Skeletal muscle tissue (tissue), 4 donors: ENCODE results near the gene NR1H2. TPM values are rescaled to one million over a fixed set of nuclear protein-coding genes. Genes with fewer than 3 reads are reported as not detected.

Experiments
- H3K27ac ChIP-seq: one replicate; pipeline ENCODE4 v1.7.0; 2013; ENCODE audit warnings: mild to moderate bottlenecking, low read depth, low read length, inconsistent platforms
- H3K27me3 ChIP-seq, 3 donors: one replicate each; pipeline ENCODE4 v1.7.0; 2013; ENCODE audit warnings: low read length in 3 of 3; ENCODE audit not compliant: control insufficient read depth in 3 of 3, insufficient read depth in 3 of 3
- H3K36me3 ChIP-seq, 3 donors: one replicate each; pipeline ENCODE4 v1.7.0; 2013; ENCODE audit warnings: low read length in 3 of 3; ENCODE audit not compliant: control insufficient read depth in 3 of 3, insufficient read depth in 3 of 3
- H3K4me1 ChIP-seq, 3 donors: one replicate each; pipeline ENCODE4 v1.7.0; 2013; ENCODE audit warnings: low read length in 3 of 3, mild to moderate bottlenecking in 3 of 3; ENCODE audit not compliant: control insufficient read depth in 3 of 3, insufficient read depth in 3 of 3
- H3K4me3 ChIP-seq, 3 donors: one replicate each; pipeline ENCODE4 v1.7.0; 2013; ENCODE audit warnings: low read length in 3 of 3
- H3K9ac ChIP-seq, 3 donors: one replicate each; pipeline ENCODE4 v1.7.0; 2013; ENCODE audit warnings: low read length in 3 of 3, mild to moderate bottlenecking in 3 of 3, moderate library complexity in 2 of 3, low read depth in 1 of 3
- H3K9me3 ChIP-seq, 3 donors: one replicate each; pipeline ENCODE4 v1.7.0; 2013; ENCODE audit warnings: low read length in 3 of 3; ENCODE audit not compliant: control insufficient read depth in 3 of 3
- total RNA-seq: library from RNA; depleted of rRNA; stranded (reverse); fragments of >200 nt; gene quantifications from one replicate; pipeline ENCODE4 v1.2.3, GENCODE V29; 2014
- donor health status: Osteomylitis.

The NR1H2 gene
- total RNA-seq, 1 donor from 2014 or later: 32.9 TPM

DNA sequence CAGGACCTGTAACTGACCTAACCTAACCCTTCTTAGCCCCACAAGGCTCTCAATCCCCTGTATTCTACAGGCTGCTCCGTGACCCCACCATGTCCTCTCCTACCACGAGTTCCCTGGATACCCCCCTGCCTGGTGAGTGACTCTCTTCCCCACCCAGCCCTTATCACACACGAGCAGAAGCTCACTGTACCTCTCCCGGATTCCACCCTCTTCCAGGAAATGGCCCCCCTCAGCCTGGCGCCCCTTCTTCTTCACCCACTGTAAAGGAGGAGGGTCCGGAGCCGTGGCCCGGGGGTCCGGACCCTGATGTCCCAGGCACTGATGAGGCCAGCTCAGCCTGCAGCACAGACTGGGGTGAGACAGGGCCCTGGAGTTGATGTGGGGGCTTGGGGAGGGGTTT, 1.3 kb downstream of the NR1H2 start:
- no peaks in the 10 kb centered on the region for H3K27me3 ChIP-seq
- H3K36me3 ChIP-seq: peaks cover 40 to 48% (median 46%) of the 10 kb centered on the region in 3 donors
- H3K4me3 ChIP-seq: no peak overlapping the region

DNA sequence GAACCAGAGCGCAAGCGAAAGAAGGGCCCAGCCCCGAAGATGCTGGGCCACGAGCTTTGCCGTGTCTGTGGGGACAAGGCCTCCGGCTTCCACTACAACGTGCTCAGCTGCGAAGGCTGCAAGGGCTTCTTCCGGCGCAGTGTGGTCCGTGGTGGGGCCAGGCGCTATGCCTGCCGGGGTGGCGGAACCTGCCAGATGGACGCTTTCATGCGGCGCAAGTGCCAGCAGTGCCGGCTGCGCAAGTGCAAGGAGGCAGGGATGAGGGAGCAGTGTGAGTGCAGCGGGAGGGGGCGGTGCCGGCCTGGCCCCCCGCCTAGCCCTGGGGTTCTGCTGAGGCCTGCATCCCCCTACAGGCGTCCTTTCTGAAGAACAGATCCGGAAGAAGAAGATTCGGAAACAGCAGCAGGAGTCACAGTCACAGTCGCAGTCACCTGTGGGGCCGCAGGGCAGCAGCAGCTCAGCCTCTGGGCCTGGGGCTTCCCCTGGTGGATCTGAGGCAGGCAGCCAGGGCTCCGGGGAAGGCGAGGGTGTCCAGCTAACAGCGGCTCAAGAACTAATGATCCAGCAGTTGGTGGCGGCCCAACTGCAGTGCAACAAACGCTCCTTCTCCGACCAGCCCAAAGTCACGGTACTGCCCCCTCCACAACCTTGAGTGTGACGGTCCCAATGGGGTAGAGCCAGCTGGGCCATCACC, 2.1 kb downstream of the NR1H2 start:
- Histone ChIP-seq H3K36me3 (peaks cover 40 to 49% (median 48%) of the 10 kb centered on the region in 3 donors), H3K4me1 (peaks cover 0 to 5% (median 4%) of the 10 kb centered on the region in 3 donors), H3K27ac (no peak overlapping the region), H3K9me3 (no peaks in the 10 kb centered on the region), H3K9ac (no peak overlapping the region), H3K4me3 (no peak overlapping the region), H3K27me3 (no peaks in the 10 kb centered on the region)

More for the DNA sequence above, 1.3 kb downstream of the NR1H2 start:
- no peak overlapping the region for H3K9ac ChIP-seq
- H3K9me3 ChIP-seq: no peaks in the 10 kb centered on the region
- H3K27ac ChIP-seq: no peak overlapping the region
- H3K4me1 ChIP-seq: peaks cover 4 to 10% (median 4%) of the 10 kb centered on the region in 3 donors

DNA sequence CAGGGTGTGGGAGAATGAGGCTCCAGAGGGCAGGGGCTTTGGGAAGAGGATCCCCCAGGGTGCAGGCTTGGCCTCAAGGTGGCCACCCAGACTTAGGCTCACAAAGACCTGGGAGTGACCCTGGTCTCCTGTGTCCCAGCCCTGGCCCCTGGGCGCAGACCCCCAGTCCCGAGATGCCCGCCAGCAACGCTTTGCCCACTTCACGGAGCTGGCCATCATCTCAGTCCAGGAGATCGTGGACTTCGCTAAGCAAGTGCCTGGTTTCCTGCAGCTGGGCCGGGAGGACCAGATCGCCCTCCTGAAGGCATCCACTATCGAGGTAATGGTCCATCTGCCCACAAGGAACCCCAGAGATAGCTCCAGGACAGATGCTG, 2.6 kb downstream of the NR1H2 start:
- no peak overlapping the region for H3K9ac ChIP-seq
- H3K9me3 ChIP-seq: no peaks in the 10 kb centered on the region
- H3K27ac ChIP-seq: no peak overlapping the region
- peaks cover 5 to 9% (median 8%) of the 10 kb centered on the region in 3 donors for H3K4me1 ChIP-seq
- H3K4me3 ChIP-seq: no peak overlapping the region
- H3K27me3 ChIP-seq: no peaks in the 10 kb centered on the region
- peaks cover 40 to 49% (median 48%) of the 10 kb centered on the region in 3 donors for H3K36me3 ChIP-seq

DNA sequence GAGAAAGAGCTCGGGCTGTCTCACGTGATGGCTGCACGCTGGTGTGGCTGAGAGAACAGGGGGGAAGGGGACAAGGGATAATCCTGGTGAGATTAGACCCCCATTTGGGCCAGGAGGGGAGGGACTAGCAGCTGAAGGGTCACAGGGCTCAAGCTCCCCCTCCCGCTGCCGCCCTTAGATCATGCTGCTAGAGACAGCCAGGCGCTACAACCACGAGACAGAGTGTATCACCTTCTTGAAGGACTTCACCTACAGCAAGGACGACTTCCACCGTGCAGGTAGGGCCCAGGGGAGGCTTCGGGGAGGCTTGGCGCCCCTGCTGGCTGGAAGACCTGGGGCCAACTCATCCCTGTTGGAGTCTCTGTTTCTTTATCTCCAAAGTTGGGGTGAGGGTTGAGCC, 3.3 kb downstream of the NR1H2 start:
- peaks cover 40 to 49% (median 48%) of the 10 kb centered on the region in 3 donors for H3K36me3 ChIP-seq
- H3K9me3 ChIP-seq: no peaks in the 10 kb centered on the region

DNA sequence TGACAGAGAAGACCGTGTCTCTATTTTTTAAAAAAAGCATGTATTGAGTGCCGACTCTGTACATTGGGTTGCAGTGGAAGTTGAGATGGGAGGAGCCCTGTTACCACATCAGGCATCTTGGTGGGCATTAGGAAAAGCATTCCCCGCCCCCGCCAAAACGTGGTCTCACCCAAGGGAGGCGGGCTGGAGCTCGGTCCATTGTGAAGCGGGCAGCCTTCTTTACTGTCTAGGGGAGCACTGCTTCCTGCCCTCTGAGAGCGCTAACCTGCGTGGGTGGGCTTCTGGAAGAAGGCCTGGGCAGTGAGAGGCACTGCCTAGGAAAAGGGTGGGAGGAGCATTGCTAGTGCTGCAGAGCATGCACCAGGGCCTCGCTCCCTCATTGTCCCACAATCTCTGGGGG, 3.9 kb downstream of the NR1H2 start:
- Histone ChIP-seq H3K27ac (no peak overlapping the region), H3K27me3 (no peaks in the 10 kb centered on the region), H3K36me3 (peaks cover 40 to 49% (median 48%) of the 10 kb centered on the region in 3 donors), H3K9ac (peak overlapping the region in 1 of 3 donors; percentile 8), H3K9me3 (no peaks in the 10 kb centered on the region), H3K4me3 (no peak overlapping the region), H3K4me1 (peaks cover 14 to 19% (median 15%) of the 10 kb centered on the region in 3 donors)

More for the DNA sequence above, 3.3 kb downstream of the NR1H2 start:
- Histone ChIP-seq H3K27ac (no peak overlapping the region), H3K4me1 (peaks cover 9 to 14% (median 10%) of the 10 kb centered on the region in 3 donors), H3K27me3 (no peaks in the 10 kb centered on the region), H3K4me3 (no peak overlapping the region), H3K9ac (no peak overlapping the region)

DNA sequence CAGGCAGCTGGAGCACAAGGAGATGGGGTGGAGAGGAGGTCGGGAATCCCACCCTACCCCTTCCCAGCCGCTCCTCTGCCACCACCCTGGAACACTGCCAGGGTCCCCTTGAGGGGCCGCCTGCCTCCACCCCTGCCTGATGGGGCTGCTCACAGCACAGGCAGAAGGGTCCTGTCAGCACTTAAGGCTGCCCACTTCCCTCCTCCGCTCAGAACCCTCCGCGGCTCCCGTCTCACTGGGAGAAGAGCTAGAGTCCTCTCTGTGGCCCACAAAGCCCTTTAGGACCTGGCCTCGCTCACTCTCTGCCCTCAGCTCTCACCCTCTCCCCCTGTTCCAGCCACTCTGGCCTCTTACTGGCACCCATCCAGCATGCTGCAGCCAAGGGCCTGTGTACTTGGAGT, 4.5 kb downstream of the NR1H2 start:
- Histone ChIP-seq H3K4me3 (no peak overlapping the region), H3K36me3 (peaks cover 40 to 49% (median 48%) of the 10 kb centered on the region in 3 donors), H3K4me1 (peaks cover 16 to 22% (median 18%) of the 10 kb centered on the region in 3 donors), H3K27ac (no peak overlapping the region), H3K9ac (peak overlapping the region in 1 of 3 donors; percentile 25), H3K27me3 (no peaks in the 10 kb centered on the region), H3K9me3 (no peaks in the 10 kb centered on the region)

DNA sequence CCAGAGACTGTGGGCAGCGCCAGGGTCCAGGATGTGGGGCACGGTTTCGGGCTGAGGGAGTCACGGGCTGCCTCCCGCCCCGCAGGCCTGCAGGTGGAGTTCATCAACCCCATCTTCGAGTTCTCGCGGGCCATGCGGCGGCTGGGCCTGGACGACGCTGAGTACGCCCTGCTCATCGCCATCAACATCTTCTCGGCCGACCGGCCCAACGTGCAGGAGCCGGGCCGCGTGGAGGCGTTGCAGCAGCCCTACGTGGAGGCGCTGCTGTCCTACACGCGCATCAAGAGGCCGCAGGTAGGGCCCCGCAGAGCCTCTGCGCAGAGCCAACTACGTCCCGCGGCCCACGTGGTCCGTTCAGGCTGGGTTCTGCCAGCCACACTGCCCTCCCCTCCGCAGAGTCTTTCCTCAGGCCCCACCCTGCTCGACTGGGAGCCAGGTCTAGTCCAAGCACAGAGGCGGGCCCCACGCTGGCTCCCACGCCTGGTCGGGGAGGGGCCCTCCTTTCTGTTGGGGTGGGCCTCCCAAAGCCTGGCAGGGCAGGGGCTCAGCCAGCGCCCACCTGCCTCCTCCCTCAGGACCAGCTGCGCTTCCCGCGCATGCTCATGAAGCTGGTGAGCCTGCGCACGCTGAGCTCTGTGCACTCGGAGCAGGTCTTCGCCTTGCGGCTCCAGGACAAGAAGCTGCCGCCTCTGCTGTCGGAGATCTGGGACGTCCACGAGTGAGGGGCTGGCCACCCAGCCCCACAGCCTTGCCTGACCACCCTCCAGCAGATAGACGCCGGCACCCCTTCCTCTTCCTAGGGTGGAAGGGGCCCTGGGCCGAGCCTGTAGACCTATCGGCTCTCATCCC, 5.8 kb downstream of the NR1H2 start:
- Histone ChIP-seq H3K9me3 (no peaks in the 10 kb centered on the region), H3K9ac (no peak overlapping the region), H3K4me1 (peaks cover 14 to 18% (median 16%) of the 10 kb centered on the region in 3 donors), H3K36me3 (peaks cover 40 to 50% (median 49%) of the 10 kb centered on the region in 3 donors), H3K4me3 (no peak overlapping the region), H3K27ac (no peak overlapping the region), H3K27me3 (no peaks in the 10 kb centered on the region)

DNA sequence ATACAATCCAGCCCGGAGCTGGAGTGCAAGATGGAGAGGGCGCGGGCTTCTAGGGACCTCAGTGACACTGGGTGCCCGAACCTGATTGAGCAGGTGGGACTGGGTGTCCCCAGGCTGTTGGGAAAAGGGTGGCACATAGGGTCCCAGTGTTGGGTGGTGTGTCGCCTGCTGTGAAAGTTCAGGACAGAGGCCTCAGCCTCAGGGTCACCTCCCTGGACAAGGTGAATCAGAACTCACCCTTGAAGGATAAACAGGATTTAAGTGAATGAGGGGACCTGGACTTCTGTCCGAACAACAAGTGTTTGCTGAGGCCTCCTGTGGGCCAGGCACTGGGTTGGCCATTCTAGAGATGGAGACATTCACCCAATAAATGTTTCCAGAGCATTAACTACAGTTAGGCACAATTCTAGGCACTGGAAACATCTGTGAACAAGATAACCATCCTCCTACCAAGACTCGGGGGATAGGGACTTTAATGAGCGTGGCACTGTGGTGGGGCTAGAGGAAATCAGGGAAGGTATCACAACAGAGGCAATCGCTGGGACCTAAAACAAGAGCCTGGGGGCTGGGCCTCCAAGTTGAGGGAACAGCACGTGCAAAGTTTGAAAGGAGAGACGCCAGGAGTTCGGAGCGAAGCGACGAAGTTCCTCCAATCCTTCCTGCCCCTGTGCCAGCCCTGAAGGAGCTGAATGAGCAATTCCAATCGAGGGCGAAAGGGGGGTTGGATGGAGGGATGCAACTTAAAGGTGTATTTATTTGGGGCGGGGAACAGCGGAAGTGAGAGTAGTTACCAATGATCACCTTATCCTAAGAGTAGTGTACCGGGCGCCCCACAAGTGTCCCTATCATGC, 7.0 kb downstream of the NR1H2 start:
- peaks cover 42 to 45% (median 43%) of the 10 kb centered on the region in 3 donors for H3K36me3 ChIP-seq
- peaks cover 14 to 18% (median 16%) of the 10 kb centered on the region in 3 donors for H3K4me1 ChIP-seq
- H3K27me3 ChIP-seq: no peaks in the 10 kb centered on the region
- H3K9me3 ChIP-seq: no peaks in the 10 kb centered on the region
- H3K27ac ChIP-seq: peak overlapping the region; percentile 88
- H3K9ac ChIP-seq: peak overlapping the region in 2 of 3 donors; percentile 78 to 82
- H3K4me3 ChIP-seq: peak overlapping the region; percentile 46 to 84 (median 63)

DNA sequence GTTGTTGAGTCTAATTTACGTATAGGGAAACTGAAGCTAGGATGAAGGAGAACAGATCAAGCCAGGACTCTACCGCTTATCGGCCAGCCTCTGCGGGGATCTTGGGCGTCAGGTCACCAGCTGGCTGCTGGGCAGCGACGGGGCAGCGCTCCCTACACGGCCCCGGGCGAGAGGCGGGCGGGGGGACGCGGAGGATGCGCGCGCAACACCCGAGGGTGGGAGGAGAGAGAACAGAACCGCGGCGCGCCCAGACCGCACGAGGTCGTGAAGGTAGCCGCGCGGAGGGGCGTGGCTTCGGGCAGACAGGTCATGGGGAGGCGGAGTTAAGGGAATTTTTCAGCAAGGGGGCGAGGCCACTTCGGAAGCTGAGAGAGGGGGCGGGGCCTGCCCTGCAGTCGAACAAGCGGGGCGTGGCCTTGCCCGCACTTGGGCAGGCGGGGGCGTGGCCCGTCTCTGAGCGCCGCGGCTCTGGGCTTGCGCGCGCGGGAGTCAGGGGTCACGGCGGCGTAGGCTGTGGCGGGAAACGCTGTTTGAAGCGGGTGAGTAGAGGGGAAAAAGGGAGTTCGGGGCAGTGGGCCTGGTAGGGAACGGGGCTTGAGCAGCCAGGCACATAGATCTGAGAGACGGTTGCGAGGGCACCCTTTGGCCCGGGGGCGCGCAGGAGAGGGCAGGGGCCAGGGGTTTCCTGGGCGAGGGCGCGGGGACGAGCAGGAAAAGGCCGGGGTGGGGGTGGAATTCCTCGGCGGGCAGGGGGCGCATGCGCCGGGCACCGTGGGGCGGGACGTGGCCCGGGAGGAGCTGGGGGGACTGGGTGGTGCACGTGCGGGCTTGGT, 7.8 kb downstream of the NR1H2 start, which contains the start of gene POLD1:
Gene POLD1, plus strand, starts transcription at position 496 of the 833 bp plus-strand sequence. CDS start 14,505 bp downstream, outside the sequence.
- Histone ChIP-seq H3K9me3 (no peaks in the 10 kb centered on the region), H3K27ac (peak within 1 kb of the TSS; percentile 88), H3K36me3 (peaks cover 33 to 36% (median 35%) of the 10 kb centered on the region in 3 donors), H3K4me3 (peak within 1 kb of the TSS; percentile 63 to 84 (median 79)), H3K27me3 (no peaks in the 10 kb centered on the region), H3K4me1 (peaks cover 14 to 18% (median 16%) of the 10 kb centered on the region in 3 donors), H3K9ac (peak within 1 kb of the TSS; percentile 72 to 82 (median 78))
